IMR-90 (cell line): ENCODE data around the gene GPR62. TPM values are rescaled to one million over a fixed set of nuclear protein-coding genes. Genes with fewer than 3 reads are reported as not detected.

Experiments used
- ATAC-seq: fragments of 200-7000 bp; cut with Tn5 transposase; 2 replicates; pipeline ENCODE4 v1.9.1; 2020; ENCODE audit warnings: low read depth, mild to moderate bottlenecking, moderate library complexity
- BruUV-seq: library from RNA; stranded (reverse); fragments of 400-500 nt; replicated peaks from 2 replicates; lab custom pipeline; 2021; lab: Mats Ljungman, UMichigan
- CTCF ChIA-PET: fragments of 300-600 bp; formaldehyde crosslinking; extraction: SDS; loops from one replicate; lab custom pipeline; 2021; ENCODE audit warnings: antibody characterized with exemption; lab: Yijun Ruan, JAX
- POLR2A ChIA-PET: fragments of 300-600 bp; sonication (Branson Sonifier 250); formaldehyde crosslinking; loops from one replicate; lab custom pipeline; 2022; ENCODE audit warnings: antibody characterized with exemption; ENCODE audit not compliant: unreplicated experiment; lab: Charles Lee
- DNase-seq: peaks from one replicate; pipeline ENCODE4 v3.0.0; 2013
- H2AFZ ChIP-seq: replicated peaks from 2 replicates; pipeline ENCODE3; 2013; ENCODE audit warnings: low read length, mild to moderate bottlenecking; ENCODE audit not compliant: poor library complexity
- H2AK5ac ChIP-seq: 2 replicates; pipeline ENCODE4 v1.6.1; 2013; ENCODE audit warnings: low read depth, low read length, inconsistent platforms
- H2AK9ac ChIP-seq: replicated peaks from 2 replicates; pipeline ENCODE3; 2013; ENCODE audit warnings: mild to moderate bottlenecking, low read depth, low read length, moderate library complexity; ENCODE audit not compliant: poor library complexity
- H2BK120ac ChIP-seq: 2 replicates; pipeline ENCODE4 v1.6.1; 2013; ENCODE audit warnings: low read depth, low read length, inconsistent platforms
- H2BK15ac ChIP-seq: 3 replicates; pipeline ENCODE4 v1.6.1; 2013; ENCODE audit warnings: low read depth, low read length, inconsistent platforms
- H2BK20ac ChIP-seq: 2 replicates; pipeline ENCODE4 v1.6.1; 2013; ENCODE audit warnings: low read depth, mild to moderate bottlenecking, inconsistent platforms, low read length, moderate library complexity
- H2BK5ac ChIP-seq: 2 replicates; pipeline ENCODE4 v1.6.1; 2013; ENCODE audit warnings: mild to moderate bottlenecking, low read depth, low read length, inconsistent platforms; ENCODE audit not compliant: poor library complexity, severe bottlenecking
- H3K14ac ChIP-seq: replicated peaks from 2 replicates; pipeline ENCODE4 v1.6.1; 2013; ENCODE audit warnings: low read depth, low read length, inconsistent platforms
- H3K18ac ChIP-seq: 2 replicates; pipeline ENCODE4 v1.6.1; 2013; ENCODE audit warnings: low read depth, low read length, control low read depth
- H3K23ac ChIP-seq: 2 replicates; pipeline ENCODE4 v1.6.1; 2013; ENCODE audit warnings: low read depth, low read length, inconsistent platforms
- H3K27ac ChIP-seq: 2 replicates; pipeline ENCODE4 v1.5.1; 2013; ENCODE audit warnings: mild to moderate bottlenecking, control low read depth, low read length; ENCODE audit not compliant: insufficient read depth
- H3K27me3 ChIP-seq: 2 replicates; pipeline ENCODE4 v1.6.1; 2013; ENCODE audit warnings: low read length; ENCODE audit not compliant: control insufficient read depth, insufficient read depth
- H3K36me3 ChIP-seq: 2 replicates; pipeline ENCODE4 v1.6.1; 2013; ENCODE audit warnings: low read length, mixed read lengths; ENCODE audit not compliant: control insufficient read depth, insufficient read depth
- H3K4ac ChIP-seq: 2 replicates; pipeline ENCODE4 v1.6.1; 2013; ENCODE audit warnings: low read depth, low read length, inconsistent platforms
- H3K4me1 ChIP-seq: 2 replicates; pipeline ENCODE4 v1.6.1; 2013; ENCODE audit warnings: low read length, mixed read lengths; ENCODE audit not compliant: control insufficient read depth, insufficient read depth
- H3K4me2 ChIP-seq: 2 replicates; pipeline ENCODE4 v1.6.1; 2013; ENCODE audit warnings: low read depth, mild to moderate bottlenecking, control low read depth, low read length, moderate library complexity
- H3K4me3 ChIP-seq: 2 replicates; pipeline ENCODE4 v1.5.1; 2013; ENCODE audit warnings: low read depth, mild to moderate bottlenecking, control low read depth, low read length, moderate library complexity; ENCODE audit not compliant: insufficient read depth
- H3K56ac ChIP-seq: 2 replicates; pipeline ENCODE4 v1.6.1; 2013; ENCODE audit warnings: low read length, inconsistent platforms; ENCODE audit not compliant: insufficient read depth; ENCODE audit errors: extremely low read depth
- H3K79me1 ChIP-seq, 2 experiments: 2 replicates each; pipeline ENCODE4 v1.6.1; 2013; ENCODE audit warnings: low read length in 2 of 2, inconsistent platforms in 1 of 2, low read depth in 1 of 2
- H3K9ac ChIP-seq: 2 replicates; pipeline ENCODE4 v1.6.1; 2013; ENCODE audit warnings: low read depth, low read length, control low read depth
- H3K9me1 ChIP-seq: 2 replicates; pipeline ENCODE4 v1.6.1; 2013; ENCODE audit warnings: low read length, inconsistent platforms; ENCODE audit not compliant: insufficient read depth
- H3K9me3 ChIP-seq: 2 replicates; pipeline ENCODE4 v1.6.1; 2013; ENCODE audit warnings: low read length; ENCODE audit not compliant: control insufficient read depth, insufficient read depth
- H4K20me1 ChIP-seq: 2 replicates; pipeline ENCODE4 v1.6.1; 2013; ENCODE audit warnings: low read length, inconsistent platforms; ENCODE audit not compliant: insufficient read depth
- H4K5ac ChIP-seq: 2 replicates; pipeline ENCODE4 v1.6.1; 2013; ENCODE audit warnings: mild to moderate bottlenecking, low read depth, low read length, control low read depth
- H4K8ac ChIP-seq, 2 experiments: 2 replicates each; pipeline ENCODE4 v1.6.1; 2013; ENCODE audit warnings: low read depth in 2 of 2, low read length in 2 of 2, control low read depth in 1 of 2, inconsistent platforms in 1 of 2
- H4K91ac ChIP-seq: 2 replicates; pipeline ENCODE4 v1.6.1; 2013; ENCODE audit warnings: low read depth, low read length, inconsistent platforms; ENCODE audit not compliant: insufficient read depth
- CHD1 ChIP-seq: IDR thresholded peaks from 2 replicates; pipeline ENCODE4 v1.6.1; 2012; ENCODE audit warnings: low read depth, low read length, improper control_type of control experiment
- NFE2L2 ChIP-seq: fragments of 150-350 bp; IDR thresholded peaks from 2 replicates; pipeline ENCODE4 v1.6.1; 2016; ENCODE audit warnings: low read depth, mild to moderate bottlenecking, low read length
- RFX5 ChIP-seq: IDR thresholded peaks from 2 replicates; pipeline ENCODE4 v1.8.0; 2012; ENCODE audit warnings: low read depth, mild to moderate bottlenecking, low read length, moderate library complexity
- USF2 ChIP-seq: fragments of 150-350 bp; IDR thresholded peaks from 2 replicates; pipeline ENCODE4 v1.6.1; 2017; ENCODE audit warnings: mild to moderate bottlenecking, antibody characterized with exemption, low read length, low read depth
- WGBS, 2 experiments: methylation state at CpG; one replicate each; pipeline versions ENCODE4 v1.1.5 to v1.1.7; 2013; ENCODE audit warnings: missing lambda C conversion rate in 2 of 2; ENCODE audit not compliant: insufficient read length in 1 of 2; ENCODE audit errors: extremely low coverage in 2 of 2; 5-methylcytosine and 5-hydroxymethylcytosine counted together
- dilution Hi-C: fragments of 300-500 bp; cut with HindIII; formaldehyde crosslinking; loops from one replicate; pipeline ENCODE4 v1.14.3; 2018; ENCODE audit warnings: low sequenced_read_pairs; ENCODE audit not compliant: unreplicated experiment
- in situ Hi-C: fragments of 300-500 bp; cut with MboI; formaldehyde crosslinking; loops from 3 replicates; pipeline ENCODE4 v1.14.3; 2019; ENCODE audit warnings: low sequenced_read_pairs, inconsistent platforms, mixed read lengths
- intact Hi-C: fragments of 100-400 bp; cut with micrococcal nuclease; formaldehyde crosslinking; loops from 2 replicates; pipeline ENCODE4 v1.10.0; 2022
- polyA plus RNA-seq, 3 experiments: library from polyadenylated mRNA; depleted of rRNA; stranded (reverse); fragments of >200 nt; gene quantifications; 2 replicates each; pipeline ENCODE4 v1.2.3, GENCODE V29; 2012; ENCODE audit warnings: low replicate concordance in 1 of 3
- total RNA-seq: library from RNA; depleted of rRNA; stranded (reverse); fragments of >200 nt; gene quantifications from 2 replicates; pipeline ENCODE4 v1.2.3, GENCODE V29; 2012

GPR62 gene
- total and polyA plus RNA-seq, 2 of the 4 experiments (the other 2 are of a cell fraction): under 0.01 TPM; not detected in 1

- intact Hi-C loops (no loop called here), dilution Hi-C loops (no loop called here), in situ Hi-C loops (loop anchor here (25.0 kb wide), 1 partner anchor 559 kb away; the partner anchor contains the start of genes MANF and RBM15B)
- ATAC-seq: no peak
- Histone ChIP-seq H3K18ac (no peak overlapping the region), H3K36me3 (peaks cover 2% of the 10 kb centered on the region; the same call in 1 of the 2 replicates), H3K56ac (no peak overlapping the region), H3K9ac (no peak overlapping the region), H2BK20ac (no peak overlapping the region), H3K9me3 (no peaks in the 10 kb centered on the region), H2BK15ac (no peak overlapping the region), H3K4me3 (no peak overlapping the region), H3K27ac (no peak overlapping the region), H3K79me1 (peaks cover 8 to 17% of the 10 kb centered on the region in 2 experiments; a peak in 3 of 4 replicates), H3K4ac (no peak overlapping the region), H2AK5ac (no peak overlapping the region), H3K4me2 (no peak overlapping the region), H3K14ac (no peak overlapping the region), H4K5ac (no peak overlapping the region), H3K4me1 (peaks cover 11% of the 10 kb centered on the region), H3K9me1 (peaks cover 12% of the 10 kb centered on the region), H3K23ac (no peak overlapping the region), H4K8ac (no peak overlapping the region), H2AK9ac (peak overlapping the region; percentile 30), H4K91ac (no peak overlapping the region), H4K20me1 (peaks cover 2% of the 10 kb centered on the region), H2BK120ac (no peak overlapping the region), H3K27me3 (no peaks in the 10 kb centered on the region), H2BK5ac (no peak overlapping the region), H2AFZ (no peak overlapping the region)
- BruUV-seq: no TSS peak
- no peak for DNase-seq
- POLR2A ChIA-PET: no interaction called here
- no peak for TF ChIP-seq USF2
- no peak for TF ChIP-seq CHD1
- TF ChIP-seq RFX5: no peak
- TF ChIP-seq NFE2L2: no peak
- 96% methylated on average over 10 of the region's 14 CpGs; no CpG with 5 or more reads in 1 of the 2 experiments for WGBS, 2 experiments
- CTCF ChIA-PET: no interaction called here
Observed at GRCh38 chr3:51945926-51946705, 9.1 kb upstream of the GPR62 start.
